Measurements from ENCODE around the gene DCLRE1B.

DNA sequence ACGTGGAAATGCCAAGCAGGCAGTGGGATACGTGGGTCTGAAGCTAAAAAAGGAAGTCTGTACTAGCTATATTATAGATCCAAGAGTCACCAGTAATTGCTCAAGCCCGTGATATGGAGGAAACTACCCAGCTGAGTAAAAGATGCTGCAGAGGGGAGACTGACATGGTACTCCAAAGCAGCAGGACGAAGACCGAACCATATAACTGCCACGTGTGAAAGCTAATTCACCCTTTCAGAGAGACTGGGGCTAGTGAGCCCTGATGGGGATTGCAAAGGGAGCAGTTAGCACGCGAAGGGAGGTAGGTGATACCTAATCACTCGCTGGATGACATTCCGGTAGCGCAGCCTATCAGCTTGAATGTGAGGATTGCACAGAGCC lies 843 bp upstream of the DCLRE1B start:
- TF ChIP-seq, protein P1, sequence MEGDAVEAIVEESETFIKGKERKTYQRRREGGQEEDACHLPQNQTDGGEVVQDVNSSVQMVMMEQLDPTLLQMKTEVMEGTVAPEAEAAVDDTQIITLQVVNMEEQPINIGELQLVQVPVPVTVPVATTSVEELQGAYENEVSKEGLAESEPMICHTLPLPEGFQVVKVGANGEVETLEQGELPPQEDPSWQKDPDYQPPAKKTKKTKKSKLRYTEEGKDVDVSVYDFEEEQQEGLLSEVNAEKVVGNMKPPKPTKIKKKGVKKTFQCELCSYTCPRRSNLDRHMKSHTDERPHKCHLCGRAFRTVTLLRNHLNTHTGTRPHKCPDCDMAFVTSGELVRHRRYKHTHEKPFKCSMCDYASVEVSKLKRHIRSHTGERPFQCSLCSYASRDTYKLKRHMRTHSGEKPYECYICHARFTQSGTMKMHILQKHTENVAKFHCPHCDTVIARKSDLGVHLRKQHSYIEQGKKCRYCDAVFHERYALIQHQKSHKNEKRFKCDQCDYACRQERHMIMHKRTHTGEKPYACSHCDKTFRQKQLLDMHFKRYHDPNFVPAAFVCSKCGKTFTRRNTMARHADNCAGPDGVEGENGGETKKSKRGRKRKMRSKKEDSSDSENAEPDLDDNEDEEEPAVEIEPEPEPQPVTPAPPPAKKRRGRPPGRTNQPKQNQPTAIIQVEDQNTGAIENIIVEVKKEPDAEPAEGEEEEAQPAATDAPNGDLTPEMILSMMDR (IDR thresholded peaks at IDR 0.05): no peak
- no peak for TF ChIP-seq POLR2A (IDR thresholded peaks at IDR 0.05)
